Activated naive CD4-positive, alpha-beta T cell treated with anti-CD3 and anti-CD28 coated beads, Interleukin-2, amount 10 ng/mL, durations not matched to agents 7 days and 5 days (primary cell): ENCODE results near the gene TRPM3.

Source experiments
- CTCF ChIA-PET: fragments of 350-600 bp; sonication (Branson Sonifier 250); formaldehyde crosslinking; loops from one replicate; lab custom pipeline; 2021; ENCODE audit warnings: antibody characterized with exemption; lab: Charles Lee
- DNase-seq: peaks from one replicate; pipeline ENCODE4 v3.0.0-alpha.2; 2020
- H3K27ac Mint-ChIP-seq: one replicate; pipeline ENCODE4 v1.8.0; 2021; ENCODE audit warnings: mild to moderate bottlenecking, moderate library complexity, mixed read lengths
- H3K27me3 Mint-ChIP-seq: one replicate; pipeline ENCODE4 v1.8.0; 2021; ENCODE audit warnings: mild to moderate bottlenecking, mixed read lengths
- H3K36me3 Mint-ChIP-seq: one replicate; pipeline ENCODE4 v1.8.0; 2021; ENCODE audit warnings: mixed read lengths
- H3K4me1 Mint-ChIP-seq: one replicate; pipeline ENCODE4 v1.8.0; 2021; ENCODE audit warnings: mixed read lengths
- H3K4me3 Mint-ChIP-seq: one replicate; pipeline ENCODE4 v1.8.0; 2021; ENCODE audit warnings: mild to moderate bottlenecking, moderate library complexity, mixed read lengths
- H3K9me3 Mint-ChIP-seq: one replicate; pipeline ENCODE4 v1.8.0; 2021; ENCODE audit warnings: mixed read lengths

TRPM3 gene

DNA sequence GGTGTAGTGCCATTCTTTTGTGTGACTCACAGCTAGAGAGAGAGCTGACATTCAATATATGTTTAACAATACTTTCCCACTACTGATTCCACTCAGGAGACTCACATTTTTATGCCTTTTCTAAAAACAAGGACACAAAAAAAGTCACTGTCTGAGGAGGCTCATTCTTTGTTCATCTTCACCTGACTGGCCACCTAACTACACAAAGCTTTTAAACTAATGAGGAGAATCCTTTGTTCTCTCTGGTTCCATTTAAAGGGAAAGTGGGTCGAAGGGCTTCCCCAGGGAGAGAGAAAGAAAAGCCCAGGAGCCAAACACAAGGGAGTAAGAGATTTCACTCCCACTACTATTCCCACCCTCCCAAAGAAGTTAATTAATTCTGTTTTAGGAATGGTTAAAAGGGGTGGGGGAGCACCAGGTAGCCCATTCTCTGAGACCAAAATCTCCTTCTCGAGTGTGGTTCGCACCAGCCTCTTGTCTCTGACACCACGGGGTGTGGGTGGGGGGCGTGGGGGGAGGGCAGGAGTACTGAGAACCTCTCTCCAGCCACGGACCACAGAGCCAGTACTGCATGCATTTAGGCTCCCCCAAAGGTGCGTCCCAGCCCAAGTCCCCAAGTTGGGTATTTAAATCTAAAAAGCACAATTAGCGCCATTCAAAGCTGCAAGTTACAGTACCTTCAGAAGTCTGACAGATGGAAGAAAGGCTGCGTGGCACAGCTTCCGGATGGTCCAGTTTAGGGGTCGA lies 747 bp downstream of the TRPM3 start:
- Mint-ChIP-seq H3K36me3 (no peaks in the 10 kb centered on the region), H3K27ac (no peak overlapping the region), H3K4me3 (no peak overlapping the region), H3K4me1 (no peaks in the 10 kb centered on the region), H3K9me3 (no peaks in the 10 kb centered on the region), H3K27me3 (peaks cover 10% of the 10 kb centered on the region)
- DNase-seq: no peak
- CTCF ChIA-PET: no interaction called here

DNA sequence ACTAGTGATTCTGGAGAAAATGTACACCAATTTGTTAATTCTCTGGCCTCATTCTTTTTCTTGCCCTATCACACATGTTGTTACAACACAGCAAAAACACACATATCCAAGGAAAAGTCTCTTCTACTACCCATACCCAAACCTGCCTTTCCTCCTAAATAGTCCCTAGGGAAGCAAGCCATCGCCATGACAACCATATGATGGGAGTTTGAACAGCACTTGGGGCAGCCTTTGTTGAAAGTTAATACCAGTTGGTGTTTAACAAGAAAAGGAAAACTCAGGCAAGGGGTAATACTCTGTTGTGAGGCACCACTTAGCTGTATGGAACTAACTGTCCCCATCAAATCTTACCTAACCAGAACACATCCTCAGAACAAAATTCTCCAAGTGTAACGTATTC lies 1.7 kb downstream of the TRPM3 start:
- Mint-ChIP-seq H3K9me3 (no peaks in the 10 kb centered on the region), H3K36me3 (no peaks in the 10 kb centered on the region), H3K4me1 (no peaks in the 10 kb centered on the region), H3K27ac (no peak overlapping the region), H3K27me3 (peaks cover 10% of the 10 kb centered on the region), H3K4me3 (no peak overlapping the region)
- DNase-seq: no peak
- CTCF ChIA-PET: no interaction called here

GRCh38 chr9:71118324-71118723 lies 3.1 kb downstream of the TRPM3 start:
- no peaks in the 10 kb centered on the region for H3K9me3 Mint-ChIP-seq
- no peaks in the 10 kb centered on the region for H3K4me1 Mint-ChIP-seq
- CTCF ChIA-PET: no interaction called here

GRCh38 chr9:71115448-71115975 lies 5.9 kb downstream of the TRPM3 start:
- Mint-ChIP-seq H3K36me3 (no peaks in the 10 kb centered on the region), H3K27ac (no peak overlapping the region), H3K4me1 (no peaks in the 10 kb centered on the region), H3K9me3 (no peaks in the 10 kb centered on the region), H3K4me3 (no peak overlapping the region), H3K27me3 (no peaks in the 10 kb centered on the region)
- DNase-seq: no peak
- CTCF ChIA-PET: no interaction called here

More at GRCh38 chr9:71118324-71118723, 3.1 kb downstream of the TRPM3 start:
- DNase-seq: no peak
- Mint-ChIP-seq H3K27me3 (peaks cover 10% of the 10 kb centered on the region), H3K36me3 (no peaks in the 10 kb centered on the region), H3K27ac (no peak overlapping the region), H3K4me3 (no peak overlapping the region)

DNA sequence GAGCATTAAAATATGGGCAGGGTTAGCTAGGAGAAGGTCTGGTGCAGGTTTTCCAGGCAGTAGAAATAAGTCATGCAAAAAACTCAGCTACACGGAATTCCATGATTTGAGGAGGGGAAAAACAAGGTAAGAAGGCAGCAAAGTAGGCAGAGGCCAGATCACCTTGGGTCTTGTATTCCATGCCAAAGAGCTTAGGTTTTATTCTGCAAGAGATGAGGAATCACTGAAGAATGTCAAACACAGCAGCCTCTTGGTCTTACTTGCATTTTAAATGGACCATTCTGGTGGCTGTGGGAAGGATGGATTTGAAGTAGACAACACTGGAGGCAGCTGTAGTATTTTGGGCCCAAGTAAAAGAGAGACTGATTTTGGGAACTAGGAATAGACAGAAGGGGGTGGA lies 8.6 kb downstream of the TRPM3 start:
- Mint-ChIP-seq H3K27me3 (no peaks in the 10 kb centered on the region), H3K4me3 (no peak overlapping the region), H3K27ac (no peak overlapping the region), H3K36me3 (no peaks in the 10 kb centered on the region), H3K9me3 (no peaks in the 10 kb centered on the region), H3K4me1 (no peaks in the 10 kb centered on the region)
- CTCF ChIA-PET: no interaction called here
- no peak for DNase-seq

DNA sequence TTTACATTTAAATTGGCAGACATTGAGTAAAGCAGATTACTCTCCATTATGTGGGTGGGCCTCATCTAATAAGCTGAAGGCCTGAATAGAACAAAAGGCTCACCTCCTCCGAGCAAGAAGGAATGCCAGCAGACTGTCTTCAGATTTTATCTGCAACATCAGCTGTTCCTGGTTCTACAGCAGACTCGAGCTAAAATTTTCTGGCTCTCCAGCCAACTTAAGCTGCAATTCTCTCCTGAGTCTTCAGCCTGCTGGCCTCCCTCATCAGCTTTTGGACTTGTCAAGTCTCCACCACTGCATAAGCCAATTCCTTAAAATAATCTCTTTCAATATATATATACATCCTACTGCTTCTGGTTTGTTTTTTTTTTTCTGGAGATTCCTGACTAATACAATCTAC lies 12.5 kb downstream of the TRPM3 start:
- H3K4me1 Mint-ChIP-seq: no peaks in the 10 kb centered on the region
- CTCF ChIA-PET: no interaction called here
- no peak overlapping the region for H3K27ac Mint-ChIP-seq
- no peak for DNase-seq
- no peak overlapping the region for H3K4me3 Mint-ChIP-seq
- no peaks in the 10 kb centered on the region for H3K36me3 Mint-ChIP-seq
- no peaks in the 10 kb centered on the region for H3K9me3 Mint-ChIP-seq
- no peaks in the 10 kb centered on the region for H3K27me3 Mint-ChIP-seq

GRCh38 chr9:71106992-71107391 lies 14.4 kb downstream of the TRPM3 start:
- no peaks in the 10 kb centered on the region for H3K27me3 Mint-ChIP-seq
- CTCF ChIA-PET: no interaction called here
- H3K4me1 Mint-ChIP-seq: no peaks in the 10 kb centered on the region
- H3K4me3 Mint-ChIP-seq: no peak overlapping the region
- no peak for DNase-seq
- H3K9me3 Mint-ChIP-seq: no peaks in the 10 kb centered on the region
- no peaks in the 10 kb centered on the region for H3K36me3 Mint-ChIP-seq
- no peak overlapping the region for H3K27ac Mint-ChIP-seq

- H3K9me3 Mint-ChIP-seq: no peaks in the 10 kb centered on the region
- H3K4me1 Mint-ChIP-seq: no peaks in the 10 kb centered on the region
- H3K36me3 Mint-ChIP-seq: no peaks in the 10 kb centered on the region
- CTCF ChIA-PET: no interaction called here
- no peak for DNase-seq
- H3K27me3 Mint-ChIP-seq: no peaks in the 10 kb centered on the region
- no peak overlapping the region for H3K4me3 Mint-ChIP-seq
- no peak overlapping the region for H3K27ac Mint-ChIP-seq
These were observed 16.2 kb downstream of the TRPM3 start for GRCh38 chr9:71105192-71105591.

DNA sequence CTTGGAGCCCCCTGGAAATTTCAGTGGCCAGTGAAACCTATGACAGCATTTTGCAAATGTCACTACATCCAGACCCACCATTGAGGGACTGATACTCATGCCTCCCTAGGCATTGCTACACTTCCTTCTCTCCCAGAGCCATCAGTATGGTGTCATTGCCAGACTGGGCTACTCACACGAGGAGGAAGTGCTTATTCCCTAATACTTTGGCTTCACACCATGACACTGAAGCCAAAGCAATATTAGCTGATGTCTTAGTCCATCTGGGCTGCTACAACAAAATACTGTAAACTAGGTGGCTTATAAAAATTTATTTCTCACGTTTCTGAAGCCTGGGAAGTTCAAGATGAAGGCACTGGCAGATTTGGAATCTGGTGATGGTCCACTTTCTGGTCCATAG lies 22.6 kb downstream of the TRPM3 start:
- no peaks in the 10 kb centered on the region for H3K9me3 Mint-ChIP-seq
- no peak for DNase-seq
- H3K27ac Mint-ChIP-seq: no peak overlapping the region
- no peaks in the 10 kb centered on the region for H3K4me1 Mint-ChIP-seq
- H3K4me3 Mint-ChIP-seq: no peak overlapping the region
- CTCF ChIA-PET: no interaction called here
- H3K27me3 Mint-ChIP-seq: no peaks in the 10 kb centered on the region
- H3K36me3 Mint-ChIP-seq: no peaks in the 10 kb centered on the region

- H3K4me1 Mint-ChIP-seq: no peaks in the 10 kb centered on the region
- H3K27ac Mint-ChIP-seq: no peak overlapping the region
- CTCF ChIA-PET: no interaction called here
- no peak overlapping the region for H3K4me3 Mint-ChIP-seq
- no peaks in the 10 kb centered on the region for H3K36me3 Mint-ChIP-seq
- DNase-seq: no peak
- H3K27me3 Mint-ChIP-seq: no peaks in the 10 kb centered on the region
- no peaks in the 10 kb centered on the region for H3K9me3 Mint-ChIP-seq
These were observed 23.8 kb downstream of the TRPM3 start for GRCh38 chr9:71097671-71098070.

- Mint-ChIP-seq H3K27me3 (no peaks in the 10 kb centered on the region), H3K36me3 (no peaks in the 10 kb centered on the region), H3K4me3 (no peak overlapping the region), H3K4me1 (no peaks in the 10 kb centered on the region), H3K27ac (no peak overlapping the region), H3K9me3 (no peaks in the 10 kb centered on the region)
- CTCF ChIA-PET: no interaction called here
- DNase-seq: no peak
These were observed 24.9 kb downstream of the TRPM3 start for GRCh38 chr9:71096421-71097108.

GRCh38 chr9:71094708-71095251 lies 26.6 kb downstream of the TRPM3 start:
- no peaks in the 10 kb centered on the region for H3K27me3 Mint-ChIP-seq
- H3K27ac Mint-ChIP-seq: no peak overlapping the region
- no peaks in the 10 kb centered on the region for H3K4me1 Mint-ChIP-seq
- no peaks in the 10 kb centered on the region for H3K9me3 Mint-ChIP-seq
- H3K4me3 Mint-ChIP-seq: no peak overlapping the region
- CTCF ChIA-PET: no interaction called here
- no peaks in the 10 kb centered on the region for H3K36me3 Mint-ChIP-seq
- DNase-seq: no peak

- Mint-ChIP-seq H3K9me3 (no peaks in the 10 kb centered on the region), H3K27me3 (no peaks in the 10 kb centered on the region), H3K36me3 (no peaks in the 10 kb centered on the region), H3K4me1 (no peaks in the 10 kb centered on the region), H3K4me3 (no peak overlapping the region), H3K27ac (no peak overlapping the region)
- CTCF ChIA-PET: interaction anchor here (1.3 kb wide), 1 partner anchor 10 kb away, joined by 3 read pairs; no protein-coding TSS in a partner anchor
- no peak for DNase-seq
These were observed 30.5 kb downstream of the TRPM3 start for GRCh38 chr9:71090896-71091295.

DNA sequence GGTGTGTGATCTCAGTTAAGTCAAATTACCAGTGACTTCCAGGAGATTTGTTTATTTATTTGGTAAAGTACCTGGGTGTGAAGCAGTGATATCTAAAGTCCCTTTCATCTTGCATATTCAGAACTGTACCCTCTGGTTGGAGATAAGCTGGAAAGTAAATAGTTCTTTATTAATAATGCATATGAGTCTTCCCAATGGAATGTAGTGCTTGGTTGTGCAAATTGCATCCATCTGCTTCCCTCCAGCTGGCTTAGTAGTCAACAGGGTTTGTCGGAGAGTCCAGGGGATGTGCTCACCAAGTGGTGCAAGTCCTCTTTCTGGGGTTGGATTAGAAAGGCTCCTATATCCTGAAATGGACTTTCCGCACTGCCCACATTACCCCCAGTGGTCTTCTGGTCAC lies 42.0 kb downstream of the TRPM3 start:
- CTCF ChIA-PET: no interaction called here
- Mint-ChIP-seq H3K27me3 (no peaks in the 10 kb centered on the region), H3K27ac (no peak overlapping the region), H3K4me3 (no peak overlapping the region), H3K4me1 (no peaks in the 10 kb centered on the region), H3K9me3 (no peaks in the 10 kb centered on the region), H3K36me3 (no peaks in the 10 kb centered on the region)
- DNase-seq: no peak

- Mint-ChIP-seq H3K27ac (no peak overlapping the region), H3K27me3 (no peaks in the 10 kb centered on the region), H3K4me3 (no peak overlapping the region), H3K36me3 (no peaks in the 10 kb centered on the region), H3K9me3 (no peaks in the 10 kb centered on the region), H3K4me1 (no peaks in the 10 kb centered on the region)
- CTCF ChIA-PET: no interaction called here
- DNase-seq: no peak
These were observed 45.3 kb downstream of the TRPM3 start for GRCh38 chr9:71076096-71076495.
